Smooth muscle cell (in vitro differentiated cells): ENCODE measurements around the gene PARP16. TPM values are rescaled to one million over a fixed set of nuclear protein-coding genes. Genes with fewer than 3 reads are reported as not detected.

Experiments
- DNase-seq: peaks from one replicate; lab custom pipeline; 2025; ENCODE audit not compliant: unreplicated experiment; lab: John Stamatoyannopoulos, UW
- H2AFZ ChIP-seq: fragments of 200-600 bp; sonication (generic); 2 replicates; pipeline ENCODE4 v1.6.0; 2016; ENCODE audit warnings: antibody characterized with exemption, low read depth, mild to moderate bottlenecking
- H3F3A ChIP-seq: fragments of 200-600 bp; sonication (generic); 2 replicates; pipeline ENCODE4 v1.6.0; 2017; ENCODE audit warnings: antibody characterized with exemption, low read depth
- H3K27ac ChIP-seq: fragments of 200-600 bp; sonication (generic); 2 replicates; pipeline ENCODE4 v1.5.1; 2016; ENCODE audit warnings: low read depth, mild to moderate bottlenecking
- H3K27me3 ChIP-seq: fragments of 200-600 bp; sonication (generic); 2 replicates; pipeline ENCODE4 v1.6.1; 2016; ENCODE audit warnings: low read depth, mild to moderate bottlenecking
- H3K36me3 ChIP-seq: fragments of 200-600 bp; sonication (generic); 2 replicates; pipeline ENCODE4 v1.5.1; 2016; ENCODE audit warnings: low read depth
- H3K4me1 ChIP-seq: fragments of 200-600 bp; sonication (generic); 2 replicates; pipeline ENCODE4 v1.5.1; 2016; ENCODE audit warnings: low read depth
- H3K4me2 ChIP-seq: fragments of 200-600 bp; sonication (generic); 2 replicates; pipeline ENCODE4 v1.6.0; 2016; ENCODE audit warnings: mild to moderate bottlenecking
- H3K4me3 ChIP-seq: fragments of 200-600 bp; sonication (generic); 2 replicates; pipeline ENCODE4 v1.5.1; 2016; ENCODE audit warnings: mild to moderate bottlenecking
- H3K79me2 ChIP-seq: fragments of 200-600 bp; sonication (generic); 2 replicates; pipeline ENCODE4 v1.6.0; 2016; ENCODE audit warnings: low read depth, mild to moderate bottlenecking
- H3K9ac ChIP-seq: fragments of 200-600 bp; sonication (generic); 2 replicates; pipeline ENCODE4 v1.6.0; 2016; ENCODE audit warnings: low read depth
- H3K9me3 ChIP-seq: fragments of 200-600 bp; sonication (generic); replicated peaks from 2 replicates; pipeline ENCODE4 v1.5.1; 2016; ENCODE audit warnings: low read depth
- H4K20me1 ChIP-seq: fragments of 200-600 bp; sonication (generic); 2 replicates; pipeline ENCODE4 v1.6.0; 2016; ENCODE audit warnings: low read depth
- CTCF ChIP-seq: fragments of 200-600 bp; sonication (generic); IDR thresholded peaks from 2 replicates; pipeline ENCODE4 v1.5.1; 2017; ENCODE audit warnings: borderline replicate concordance, mild to moderate bottlenecking, antibody characterized with exemption; ENCODE audit not compliant: insufficient read depth, poor library complexity, severe bottlenecking
- WGBS: methylation state at CpG from one replicate; pipeline ENCODE4 v1.1.7; 2016; ENCODE audit warnings: low lambda C conversion rate; 5-methylcytosine and 5-hydroxymethylcytosine counted together
- polyA plus RNA-seq: library from polyadenylated mRNA; unstranded; fragments of >200 nt; fragmentation: Nextera tagmentation; extraction: Ambion mirVana; gene quantifications from 2 replicates; pipeline ENCODE4 v1.2.1, GENCODE V29; 2016
- total RNA-seq: library from RNA; depleted of rRNA; stranded (reverse); fragments of >200 nt; gene quantifications from 2 replicates; pipeline ENCODE4 v1.2.3, GENCODE V29; 2014

Gene PARP16
- total and polyA plus RNA-seq, 2 experiments from 2014 or later, result 6.0 to 15.1 TPM

GRCh38 chr15:65326818-65327217 lies 40.1 kb upstream of the PARP16 start:
- Histone ChIP-seq H3K9me3 (no peaks in the 10 kb centered on the region), H2AFZ (no peak overlapping the region), H3K4me1 (peaks cover 4% of the 10 kb centered on the region), H3K4me3 (no peak overlapping the region), H3F3A (no peaks in the 10 kb centered on the region), H3K36me3 (no peaks in the 10 kb centered on the region), H4K20me1 (no peaks in the 10 kb centered on the region), H3K79me2 (no peaks in the 10 kb centered on the region), H3K27ac (no peak overlapping the region), H3K27me3 (no peaks in the 10 kb centered on the region), H3K4me2 (no peak overlapping the region), H3K9ac (no peak overlapping the region)
- WGBS, result 82% methylated on average over 1 of the region's 2 CpGs
- TF ChIP-seq CTCF, result no peak
- DNase-seq, result no peak

GRCh38 chr15:65326117-65326526 lies 39.4 kb upstream of the PARP16 start:
- no peak for DNase-seq
- Histone ChIP-seq H3K79me2 (no peaks in the 10 kb centered on the region), H2AFZ (no peak overlapping the region), H3F3A (no peaks in the 10 kb centered on the region), H3K9me3 (no peaks in the 10 kb centered on the region), H3K4me1 (peaks cover 4% of the 10 kb centered on the region), H3K4me3 (no peak overlapping the region), H3K36me3 (no peaks in the 10 kb centered on the region), H3K27ac (no peak overlapping the region), H3K27me3 (no peaks in the 10 kb centered on the region), H3K4me2 (peak overlapping the region; percentile 60), H3K9ac (no peak overlapping the region), H4K20me1 (no peaks in the 10 kb centered on the region)
- 39% methylated on average over 12 of the region's 12 CpGs for WGBS
- TF ChIP-seq CTCF, result no peak

DNA sequence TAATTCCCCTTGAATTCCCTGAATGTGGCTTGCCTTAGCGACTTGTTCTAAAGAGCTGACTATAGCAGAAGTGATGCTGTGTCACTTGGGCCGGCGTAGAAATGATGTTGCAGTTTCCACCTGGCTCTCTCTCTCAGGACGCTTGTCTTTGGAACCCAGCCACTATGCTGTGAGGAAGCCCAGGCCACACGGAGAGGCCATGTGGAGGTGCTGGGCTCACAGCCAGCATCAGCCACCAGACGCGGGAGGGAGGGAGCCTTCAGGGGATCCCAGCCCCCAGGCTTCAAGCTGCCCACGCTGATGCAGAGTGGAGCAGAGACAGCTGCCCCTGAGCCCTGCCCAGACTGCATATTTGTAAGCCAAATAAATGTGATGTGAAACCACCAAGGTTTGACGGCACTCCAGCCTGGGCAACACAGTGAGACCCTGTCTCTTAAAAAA lies 36.4 kb upstream of the PARP16 start:
- H3K27me3 ChIP-seq, result no peaks in the 10 kb centered on the region
- no peak for TF ChIP-seq CTCF
- WGBS, result 18% methylated on average over 9 of the region's 9 CpGs
- peaks cover 4% of the 10 kb centered on the region for H3K4me1 ChIP-seq
- H3K4me2 ChIP-seq, result no peak overlapping the region
- H3K79me2 ChIP-seq, result no peaks in the 10 kb centered on the region
- H3K4me3 ChIP-seq, result no peak overlapping the region
- no peaks in the 10 kb centered on the region for H3K36me3 ChIP-seq
- DNase-seq, result peak; percentile 31
- H3K27ac ChIP-seq, result no peak overlapping the region
- no peaks in the 10 kb centered on the region for H3F3A ChIP-seq
- no peaks in the 10 kb centered on the region for H3K9me3 ChIP-seq
- H3K9ac ChIP-seq, result no peak overlapping the region
- H4K20me1 ChIP-seq, result no peaks in the 10 kb centered on the region
- no peak overlapping the region for H2AFZ ChIP-seq

- Histone ChIP-seq H3K27me3 (no peaks in the 10 kb centered on the region), H3K4me3 (no peak overlapping the region), H3K36me3 (no peaks in the 10 kb centered on the region), H3K4me1 (no peaks in the 10 kb centered on the region), H4K20me1 (no peaks in the 10 kb centered on the region), H3K4me2 (no peak overlapping the region), H3K79me2 (no peaks in the 10 kb centered on the region), H3F3A (no peaks in the 10 kb centered on the region), H3K27ac (no peak overlapping the region), H3K9ac (no peak overlapping the region), H3K9me3 (no peaks in the 10 kb centered on the region), H2AFZ (no peak overlapping the region)
- WGBS, result 39% methylated on average over 5 of the region's 5 CpGs
- peak; percentile 87 for TF ChIP-seq CTCF
- peak; percentile 54 for DNase-seq
Measured at GRCh38 chr15:65318870-65319356, 32.2 kb upstream of the PARP16 start.
